Astrocyte (in vitro differentiated cells and primary cell): ENCODE measurements around the gene MYO1C.

Experiments
- CTCF ChIP-seq: IDR thresholded peaks from 2 replicates; pipeline ENCODE4 v1.5.1; 2011; ENCODE audit warnings: low read depth, mild to moderate bottlenecking, inconsistent platforms, low read length, moderate library complexity; ENCODE audit not compliant: insufficient read depth
- EZH2 ChIP-seq: IDR thresholded peaks from 2 replicates; pipeline ENCODE4 v1.6.1; 2012; ENCODE audit warnings: mild to moderate bottlenecking, low read length, inconsistent platforms; ENCODE audit not compliant: insufficient read depth

GRCh38 chr17:1511290-1511689 lies 18.8 kb upstream of the MYO1C start:
- TF ChIP-seq CTCF, result no peak
- TF ChIP-seq EZH2, result no peak
